Activated CD8-positive, alpha-beta memory T cell treated with anti-CD3 and anti-CD28 coated beads, Interleukin-2, amount 50 U/mL, for 24 hours (primary cell): ENCODE measurements around the gene ST6GALNAC3.

Experiments
- DNase-seq: peaks from one replicate; pipeline ENCODE4 v3.0.0-alpha.2; 2020; ENCODE audit errors: extremely low read depth

ST6GALNAC3 gene

GRCh38 chr1:76288758-76289483, 214.4 kb downstream of the ST6GALNAC3 start:
- no peak for DNase-seq

GRCh38 chr1:76289692-76290091, 215.1 kb downstream of the ST6GALNAC3 start:
- DNase-seq: no peak

- no peak for DNase-seq
These were observed 215.7 kb downstream of the ST6GALNAC3 start for GRCh38 chr1:76290271-76290670.

GRCh38 chr1:76291191-76291590, 216.6 kb downstream of the ST6GALNAC3 start:
- no peak for DNase-seq

- no peak for DNase-seq
These were observed 217.2 kb downstream of the ST6GALNAC3 start for GRCh38 chr1:76291737-76292136.

GRCh38 chr1:76292418-76293184, 218.1 kb downstream of the ST6GALNAC3 start:
- DNase-seq: no peak

- no peak for DNase-seq
These were observed 219.3 kb downstream of the ST6GALNAC3 start for GRCh38 chr1:76293831-76294230.

GRCh38 chr1:76294482-76295194, 220.1 kb downstream of the ST6GALNAC3 start:
- DNase-seq: no peak

- DNase-seq: no peak
These were observed 223.9 kb downstream of the ST6GALNAC3 start for GRCh38 chr1:76298399-76298798.

GRCh38 chr1:76299036-76299435, 224.5 kb downstream of the ST6GALNAC3 start:
- DNase-seq: no peak

GRCh38 chr1:76300556-76300955, 226.0 kb downstream of the ST6GALNAC3 start:
- DNase-seq: no peak

- no peak for DNase-seq
These were observed 228.3 kb downstream of the ST6GALNAC3 start for GRCh38 chr1:76302711-76303339.

- no peak for DNase-seq
These were observed 228.8 kb downstream of the ST6GALNAC3 start for GRCh38 chr1:76303340-76303717.

- no peak for DNase-seq
These were observed 238.8 kb downstream of the ST6GALNAC3 start for GRCh38 chr1:76313304-76313703.

GRCh38 chr1:76314730-76315129, 240.2 kb downstream of the ST6GALNAC3 start:
- no peak for DNase-seq

GRCh38 chr1:76317299-76317900, 242.9 kb downstream of the ST6GALNAC3 start:
- no peak for DNase-seq

- no peak for DNase-seq
These were observed 256.6 kb downstream of the ST6GALNAC3 start for GRCh38 chr1:76330991-76331603.

- DNase-seq: no peak
These were observed 261.3 kb downstream of the ST6GALNAC3 start for GRCh38 chr1:76335882-76336281.

- no peak for DNase-seq
These were observed 262.4 kb downstream of the ST6GALNAC3 start for GRCh38 chr1:76336931-76337371.

GRCh38 chr1:76337542-76338219, 263.1 kb downstream of the ST6GALNAC3 start:
- no peak for DNase-seq

- no peak for DNase-seq
These were observed 265.5 kb downstream of the ST6GALNAC3 start for GRCh38 chr1:76340056-76340455.
